Activated naive CD4-positive, alpha-beta T cell treated with Interleukin-2 at 50 U/mL for 16 hours (primary cell): ENCODE measurements around the gene CYP2D6.
"Not testable (repeated sequence)": the region's sequence is repeated elsewhere in the genome, so short reads cannot be mapped to it uniquely, and the experiment has no call there.

Experiments used
- DNase-seq: peaks from one replicate; pipeline ENCODE4 v3.0.0-alpha.2; 2020

Gene CYP2D6

DNA sequence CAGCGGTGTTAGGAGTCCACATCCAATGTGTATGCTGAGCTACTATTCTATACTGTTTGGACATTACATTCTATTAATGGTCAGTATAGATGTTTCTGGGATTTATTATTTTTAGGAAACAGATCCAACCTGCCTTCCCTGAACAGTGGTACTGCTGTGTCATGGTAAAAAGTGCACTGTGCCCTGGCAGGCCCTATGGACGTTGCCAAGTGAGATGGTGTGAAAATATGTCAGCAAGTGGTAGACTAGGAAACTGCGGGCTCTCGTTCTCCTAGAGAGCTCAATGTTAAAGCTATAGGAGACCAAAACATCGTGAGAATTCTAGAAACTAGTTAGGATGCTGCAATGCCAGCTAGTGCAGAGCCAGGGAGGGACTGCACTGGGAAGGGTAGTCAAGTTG lies 26.0 kb upstream of the CYP2D6 start:
- no peak for DNase-seq

DNA sequence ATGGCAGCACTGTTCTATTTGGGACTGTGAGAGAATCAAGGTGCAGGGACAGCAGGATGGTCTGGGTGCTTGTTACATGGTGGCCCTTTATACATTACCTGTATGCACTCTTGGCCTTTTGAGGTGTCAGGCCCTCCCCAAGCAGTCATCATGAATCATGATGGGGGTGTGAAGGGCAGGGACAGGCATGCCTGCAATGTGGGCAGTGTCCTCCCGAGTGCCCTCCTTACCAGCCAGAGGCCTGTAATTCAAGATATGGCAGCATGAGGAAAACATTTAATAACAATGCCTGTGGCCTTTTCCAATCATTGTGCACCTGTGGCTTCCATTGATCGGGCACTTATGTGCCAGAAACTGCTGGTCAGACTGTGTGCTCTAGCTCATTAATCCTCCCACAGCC lies 25.5 kb upstream of the CYP2D6 start:
- DNase-seq = no peak

DNA sequence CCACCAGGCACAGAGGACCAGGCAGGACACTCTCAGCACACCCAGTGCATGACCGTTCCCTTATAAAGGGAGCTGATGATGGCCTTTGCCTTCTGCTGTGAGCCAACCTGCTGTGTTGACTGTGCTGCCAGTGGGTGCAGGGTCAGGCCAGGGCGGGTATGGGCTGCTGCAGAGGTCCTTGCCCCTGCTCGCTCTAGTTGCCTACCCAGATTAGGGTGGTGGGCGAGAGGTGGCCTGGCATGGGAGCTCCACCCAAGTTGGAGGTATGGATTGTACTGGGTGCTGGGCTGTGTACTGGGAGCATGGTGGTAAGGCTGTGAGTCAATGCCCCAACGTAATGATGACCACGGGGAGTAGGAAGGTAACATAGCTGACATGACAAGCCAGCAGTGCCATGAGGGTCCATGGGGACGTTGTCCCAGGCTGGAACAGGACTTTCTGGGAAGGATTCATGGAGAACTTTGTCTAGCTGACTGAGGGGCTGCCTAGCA lies 24.5 kb upstream of the CYP2D6 start:
- DNase-seq = no peak

DNA sequence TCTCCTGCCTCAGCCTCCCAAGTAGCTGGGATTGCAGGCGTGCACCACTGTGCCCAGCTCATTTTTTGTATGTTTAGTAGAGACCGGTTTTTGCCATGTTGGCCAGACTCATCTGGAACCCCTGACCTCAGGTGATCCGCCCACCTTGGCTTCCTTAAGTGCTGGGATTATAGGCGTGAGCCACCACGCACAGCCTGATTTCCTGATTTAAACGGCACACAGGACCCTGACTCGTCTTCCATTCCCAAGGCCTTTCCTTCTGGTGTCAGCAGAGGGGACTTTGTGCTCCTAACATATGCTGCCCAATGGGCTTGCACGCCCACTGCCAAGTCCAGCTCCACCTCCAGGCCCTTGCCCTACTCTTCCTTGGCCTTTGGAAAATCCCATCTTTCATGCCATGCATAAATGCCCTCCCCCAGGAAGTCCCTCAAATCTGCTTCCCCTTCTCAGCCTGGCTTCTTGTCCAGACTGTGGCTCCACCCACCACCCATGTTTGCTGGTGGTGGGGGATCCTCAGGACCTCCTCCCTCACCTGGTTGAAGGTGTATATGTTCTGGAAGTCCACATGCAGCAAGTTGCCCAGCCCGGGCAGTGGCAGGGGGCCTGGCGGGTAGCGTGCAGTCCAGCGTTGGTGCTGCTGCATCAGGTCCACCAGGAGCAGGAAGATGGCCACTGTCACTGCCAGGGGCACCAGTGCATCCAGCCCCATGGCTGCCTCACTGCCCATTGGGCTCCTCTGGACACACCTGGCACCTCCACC lies 23.9 kb upstream of the CYP2D6 start:
- DNase-seq = no peak

DNA sequence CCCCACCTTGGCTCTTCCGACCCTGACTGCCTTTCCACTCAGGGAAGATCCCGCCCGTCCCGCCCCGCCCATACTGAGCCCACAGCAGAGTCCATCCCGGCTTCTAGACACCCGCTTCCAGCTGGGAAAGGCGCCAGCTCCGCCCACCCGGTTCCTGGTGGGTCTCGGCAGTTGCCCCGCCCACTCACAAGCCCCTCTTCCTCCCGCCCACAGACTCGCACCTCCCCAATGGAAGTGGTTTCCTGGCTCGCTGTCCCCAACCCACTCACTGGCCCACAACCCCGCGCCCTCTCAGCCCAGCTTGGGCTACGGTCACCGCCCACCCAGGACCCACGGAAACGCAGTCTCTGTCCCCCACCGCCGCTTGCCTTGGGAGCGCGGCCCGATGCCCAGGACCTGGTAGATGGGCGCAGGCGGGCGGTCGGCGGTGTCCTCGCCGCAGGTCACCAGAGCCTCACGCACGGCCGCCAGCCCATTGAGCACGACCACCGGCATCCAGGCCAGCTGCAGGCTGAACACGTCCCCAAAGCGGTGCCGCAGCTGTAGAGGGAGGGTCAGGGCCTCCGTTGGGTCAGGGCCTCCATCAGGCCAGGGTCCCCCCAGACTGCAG lies 22.2 kb upstream of the CYP2D6 start:
- no peak for DNase-seq

DNA sequence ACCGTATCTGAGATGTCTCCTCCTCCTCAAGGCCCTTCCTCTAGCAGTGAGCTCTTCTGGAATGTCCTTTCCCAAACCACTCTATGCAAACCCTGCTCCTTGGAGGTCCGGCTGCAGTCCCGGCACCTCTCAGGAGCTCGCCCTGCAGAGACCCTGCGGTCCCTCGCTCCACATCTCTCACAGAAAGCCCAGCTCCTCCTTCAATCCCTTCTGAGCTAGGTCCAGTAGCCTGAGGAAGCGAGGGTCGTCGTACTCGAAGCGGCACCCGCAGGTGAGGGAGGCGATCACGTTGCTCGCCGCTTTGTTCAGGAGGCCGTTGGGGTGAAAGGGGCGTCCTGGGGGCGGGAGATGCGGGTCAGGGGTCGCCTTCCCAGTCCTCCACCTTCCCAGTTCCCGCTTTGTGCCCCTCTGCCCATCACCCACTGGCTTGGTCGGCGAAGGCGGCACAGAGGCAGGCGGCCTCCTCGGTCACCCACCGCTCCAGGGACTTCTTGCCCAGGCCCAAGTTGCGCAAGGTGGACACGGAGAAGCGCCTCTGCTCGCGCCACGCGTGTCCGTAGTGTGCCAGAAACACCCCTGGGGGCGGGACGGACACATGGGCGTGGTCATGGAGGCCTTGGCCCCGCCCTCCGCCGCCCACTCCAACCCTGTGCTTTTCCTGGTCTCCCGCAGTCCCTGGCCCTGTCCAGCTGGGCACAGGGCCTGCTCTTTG lies 21.5 kb upstream of the CYP2D6 start:
- DNase-seq = no peak

DNA sequence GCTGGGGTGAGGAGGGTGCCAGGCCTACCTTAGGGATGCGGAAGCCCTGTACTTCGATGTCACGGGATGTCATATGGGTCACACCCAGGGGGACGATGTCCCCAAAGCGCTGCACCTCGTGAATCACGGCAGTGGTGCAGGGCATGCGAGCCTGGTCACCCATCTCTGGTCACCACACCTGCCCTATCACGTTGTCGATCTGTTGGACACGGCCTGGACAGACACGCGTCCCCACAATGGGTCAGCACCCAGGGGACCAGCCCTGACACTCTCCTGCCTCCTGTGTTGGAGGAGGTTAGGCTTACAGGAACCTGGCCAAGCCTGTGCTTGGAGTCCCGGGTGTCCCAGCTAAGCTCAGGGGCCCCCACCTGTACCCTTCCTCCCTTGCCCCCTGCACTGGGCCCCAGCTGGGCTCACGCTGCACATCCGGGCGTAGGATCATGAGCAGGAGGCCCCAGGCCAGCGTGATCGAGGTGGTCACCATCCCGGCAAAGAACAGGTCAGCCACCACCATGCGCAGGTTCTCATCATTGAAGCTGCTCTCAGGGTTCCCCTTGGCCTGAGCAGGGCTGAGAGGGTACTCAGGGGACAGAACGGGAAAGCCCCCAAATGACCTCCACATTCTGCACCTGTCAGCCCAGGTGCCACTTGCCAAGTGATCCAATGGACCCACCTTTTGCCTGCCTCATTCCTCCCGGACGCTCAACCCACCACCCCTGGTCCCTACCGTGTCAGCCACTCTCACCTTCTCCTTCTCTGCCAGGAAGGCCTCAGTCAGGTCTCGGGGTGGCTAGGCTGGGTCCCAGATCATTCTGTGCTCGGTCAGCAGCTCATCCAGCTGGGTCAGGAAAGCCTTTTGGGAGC lies 20.3 kb upstream of the CYP2D6 start:
- DNase-seq = no peak

DNA sequence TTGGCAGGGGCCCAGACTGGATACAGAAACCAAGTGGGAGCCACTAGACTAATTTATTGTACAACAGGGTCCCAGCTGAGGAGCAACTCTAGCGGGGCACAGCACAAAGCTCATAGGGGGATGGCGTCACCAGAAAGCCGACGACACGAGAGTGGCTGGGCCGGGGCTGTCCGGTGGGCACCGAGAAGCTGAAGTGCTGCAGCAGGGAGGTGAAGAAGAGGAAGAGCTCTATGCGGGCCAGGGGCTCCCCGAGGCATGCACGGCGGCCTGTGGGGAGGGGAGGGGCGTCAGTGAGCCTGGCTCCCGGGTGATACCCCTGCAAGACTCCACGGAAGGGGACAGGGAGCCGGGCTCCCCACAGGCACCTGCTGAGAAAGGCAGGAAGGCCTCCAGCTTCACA lies 19.2 kb upstream of the CYP2D6 start:
- DNase-seq = not testable (repeated sequence)

DNA sequence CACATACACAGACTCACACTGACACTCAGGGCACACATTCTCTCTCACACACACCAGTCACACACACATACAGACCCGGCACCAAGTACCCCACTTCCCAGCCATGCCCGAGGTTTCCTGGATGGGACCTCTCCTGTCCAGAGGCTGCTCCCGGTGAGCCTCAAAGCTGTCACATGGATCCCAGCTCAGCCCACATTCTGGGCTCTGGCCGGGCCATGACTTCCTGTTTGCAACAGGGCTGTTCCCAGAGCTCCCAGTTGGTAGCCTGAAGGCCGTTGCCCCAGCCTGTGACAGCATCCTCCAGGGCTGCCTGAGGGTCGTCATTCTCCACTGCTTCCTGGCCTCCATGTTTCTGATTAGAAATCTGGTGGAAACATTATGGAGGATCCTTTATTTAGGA lies 14.6 kb upstream of the CYP2D6 start:
- no peak for DNase-seq

DNA sequence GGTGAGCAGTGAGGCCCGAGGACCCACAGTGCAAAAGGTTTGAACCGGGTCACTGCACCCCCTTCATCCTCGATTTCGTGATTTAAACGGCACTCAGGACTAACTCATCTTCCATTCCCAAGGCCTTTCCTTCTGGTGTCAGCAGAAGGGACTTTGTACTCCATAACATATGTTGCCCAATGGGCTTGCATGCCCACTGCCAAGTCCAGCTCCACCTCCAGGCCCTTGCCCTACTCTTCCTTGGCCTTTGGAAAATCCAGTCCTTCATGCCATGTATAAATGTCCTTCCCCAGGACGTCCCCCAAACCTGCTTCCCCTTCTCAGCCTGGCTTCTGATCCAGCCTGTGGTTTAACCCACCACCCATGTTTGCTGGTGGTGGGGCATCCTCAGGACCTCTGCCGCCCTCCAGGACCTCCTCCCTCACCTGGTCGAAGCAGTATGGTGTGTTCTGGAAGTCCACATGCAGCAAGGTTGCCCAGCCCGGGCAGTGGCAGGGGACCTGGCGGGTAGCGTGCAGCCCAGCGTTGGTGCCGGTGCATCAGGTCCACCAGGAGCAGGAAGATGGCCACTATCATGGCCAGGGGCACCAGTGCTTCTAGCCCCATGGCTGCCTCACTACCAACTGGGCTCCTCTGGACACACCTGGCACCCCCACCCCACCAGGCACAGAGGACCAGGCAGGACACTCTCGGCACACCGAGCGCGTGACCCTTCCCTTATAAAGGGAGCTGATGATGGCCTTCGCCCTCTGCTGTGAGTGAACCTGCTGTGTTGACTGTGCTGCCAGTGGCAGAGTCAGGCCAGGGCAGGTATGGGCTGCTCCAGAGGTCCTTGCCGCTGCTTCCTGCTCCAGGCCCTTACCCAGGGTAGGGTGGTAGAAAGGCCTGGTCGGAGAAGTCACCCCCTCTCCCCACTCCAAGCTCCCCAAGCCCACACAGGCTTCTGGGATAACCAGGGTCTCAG lies 13.5 kb upstream of the CYP2D6 start:
- not testable (repeated sequence) for DNase-seq

DNA sequence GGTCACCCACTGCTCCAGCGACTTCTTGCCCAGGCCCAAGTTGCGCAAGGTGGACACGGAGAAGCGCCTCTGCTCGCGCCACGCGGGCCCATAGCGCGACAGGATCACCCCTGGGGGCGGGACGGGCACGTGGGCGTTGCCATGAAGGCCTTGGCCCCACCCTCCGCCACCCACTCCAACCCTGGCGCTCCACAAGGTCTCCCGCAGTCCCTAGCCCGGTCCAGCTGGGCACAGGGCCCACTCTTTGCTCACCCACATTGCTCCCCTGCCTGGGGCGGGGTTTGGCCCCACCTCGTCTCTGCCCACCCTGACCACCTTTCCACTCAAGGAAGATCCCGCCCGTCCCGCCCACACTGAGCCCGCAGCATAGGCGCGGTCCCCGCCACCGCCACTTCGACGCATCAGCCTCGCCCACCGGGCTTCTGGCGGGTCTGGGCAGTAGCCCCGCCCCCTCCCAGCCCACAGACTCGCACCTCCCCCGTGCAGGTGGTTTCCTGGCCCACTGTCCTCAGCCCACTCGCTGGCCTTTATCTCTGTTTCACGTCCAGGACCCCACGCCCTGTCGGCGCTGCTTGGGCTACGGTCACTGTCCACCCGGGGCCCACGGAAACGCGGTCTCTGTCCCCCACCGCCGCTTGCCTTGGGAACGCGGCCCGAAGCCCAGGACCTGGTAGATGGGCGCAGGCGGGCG lies 12.3 kb upstream of the CYP2D6 start:
- DNase-seq = no peak

DNA sequence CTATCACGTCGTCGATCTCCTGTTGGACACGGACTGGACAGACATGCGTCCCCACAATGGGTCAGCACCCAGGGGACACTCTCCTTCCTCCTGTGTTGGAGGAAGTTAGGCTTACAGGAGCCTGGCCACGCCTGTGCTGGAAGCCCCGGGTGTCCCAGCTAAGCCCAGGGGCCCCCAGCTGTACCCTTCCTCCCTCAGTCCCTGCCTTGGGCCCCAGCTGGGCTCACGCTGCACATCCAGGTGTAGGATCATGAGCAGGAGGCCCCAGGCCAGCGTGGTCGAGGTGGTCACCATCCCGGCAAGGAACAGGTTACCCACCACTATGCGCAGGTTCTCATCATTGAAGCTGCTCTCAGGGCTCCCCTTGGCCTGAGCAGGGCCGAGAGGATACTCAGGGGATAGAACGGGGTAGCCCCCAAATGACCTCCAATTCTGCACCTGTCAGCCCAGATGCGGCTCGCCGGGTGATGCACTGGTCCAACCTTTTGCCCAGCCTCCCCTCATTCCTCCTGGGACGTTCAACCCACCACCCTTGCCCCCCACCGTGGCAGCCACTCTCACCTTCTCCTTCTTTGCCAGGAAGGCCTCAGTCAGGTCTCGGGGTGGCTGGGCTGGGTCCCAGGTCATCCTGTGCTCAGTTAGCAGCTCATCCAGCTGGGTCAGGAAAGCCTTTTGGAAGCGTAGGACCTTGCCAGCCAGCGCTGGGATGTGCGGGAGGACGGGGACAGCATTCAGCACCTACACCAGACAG lies 10.9 kb upstream of the CYP2D6 start:
- DNase-seq = not testable (repeated sequence)

DNA sequence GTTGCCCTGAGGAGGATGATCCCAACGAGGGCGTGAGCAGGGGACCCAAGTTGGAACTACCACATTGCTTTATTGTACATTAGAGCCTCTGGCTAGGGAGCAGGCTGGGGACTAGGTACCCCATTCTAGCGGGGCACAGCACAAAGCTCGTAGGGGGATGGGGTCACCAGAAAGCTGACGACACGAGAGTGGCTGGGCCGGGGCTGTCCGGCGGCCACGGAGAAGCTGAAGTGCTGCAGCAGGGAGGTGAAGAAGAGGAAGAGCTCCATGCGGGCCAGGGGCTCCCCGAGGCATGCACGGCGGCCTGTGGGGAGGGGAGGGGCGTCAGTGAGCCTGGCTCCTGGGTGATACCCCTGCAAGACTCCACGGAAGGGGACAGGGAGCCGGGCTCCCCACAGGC lies 9.5 kb upstream of the CYP2D6 start:
- not testable (repeated sequence) for DNase-seq

DNA sequence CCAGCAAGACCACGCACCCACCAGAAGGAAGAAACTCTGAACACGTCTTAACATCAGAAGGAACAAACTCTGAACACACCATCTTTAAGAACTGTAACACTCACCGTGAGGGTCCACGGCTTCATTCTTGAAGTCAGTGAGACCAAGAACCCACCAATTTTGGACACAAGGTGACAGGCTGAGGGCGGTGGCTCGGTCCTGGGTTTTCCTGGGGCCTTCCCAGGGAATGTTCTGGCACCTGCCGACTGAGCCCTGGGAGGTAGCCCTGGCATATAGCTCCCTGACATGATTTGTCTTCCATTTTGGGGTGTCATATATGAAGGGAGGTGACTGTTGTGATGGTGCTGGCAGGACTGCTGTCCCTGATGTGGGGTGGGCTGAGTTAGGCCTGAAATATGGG lies 8.9 kb upstream of the CYP2D6 start:
- DNase-seq = not testable (repeated sequence)

DNA sequence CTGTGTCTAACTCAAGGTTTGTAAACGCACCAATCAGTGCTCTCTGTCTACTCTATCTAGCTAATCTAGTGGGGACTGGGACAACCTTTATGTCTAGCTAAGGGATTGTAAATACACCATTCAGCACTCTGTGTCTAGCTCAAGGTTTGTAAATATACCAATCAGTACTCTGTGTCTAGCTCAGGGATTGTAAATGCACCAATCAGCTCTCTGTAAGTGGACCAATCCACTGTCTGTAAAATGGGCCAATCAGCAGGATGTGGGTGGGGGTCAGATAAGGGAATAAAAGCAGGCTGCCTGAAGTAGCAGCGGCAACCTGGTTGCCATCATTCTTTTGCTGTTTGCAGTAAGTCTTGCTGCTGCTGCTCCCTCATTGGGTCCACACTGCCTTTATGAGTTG lies 8.4 kb upstream of the CYP2D6 start:
- DNase-seq = no peak

DNA sequence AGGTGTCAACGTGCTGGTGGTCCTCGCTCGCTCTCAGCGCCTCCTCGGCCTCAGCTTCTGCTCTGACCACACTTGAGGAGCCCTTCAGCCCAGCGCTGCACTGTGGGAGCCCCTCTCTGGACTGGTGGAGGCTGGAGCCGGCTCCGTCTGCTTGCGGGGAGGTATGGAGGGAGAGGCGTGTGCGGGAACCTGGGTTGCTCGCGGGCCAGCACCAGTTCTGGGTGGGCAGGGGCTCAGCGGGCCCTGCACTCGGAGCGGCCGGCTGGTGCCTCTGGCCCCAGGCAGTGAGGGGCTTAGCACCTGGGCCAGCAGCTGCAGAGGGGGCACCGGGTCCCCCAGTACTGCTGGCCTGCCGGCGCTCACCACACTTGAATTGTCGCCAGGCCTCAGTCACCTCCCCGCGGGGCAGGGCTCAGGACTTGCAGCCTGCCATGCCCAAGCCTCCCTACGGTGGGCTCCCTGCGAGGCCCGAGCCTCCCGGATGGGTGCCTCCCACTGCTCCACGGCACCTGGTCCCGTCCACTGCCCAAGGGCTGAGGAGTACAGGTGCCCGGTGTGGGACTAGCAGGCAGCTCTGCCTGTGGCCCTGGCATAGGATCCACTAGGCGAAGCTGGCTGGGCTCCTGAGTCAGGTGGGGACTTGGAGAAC lies 7.6 kb upstream of the CYP2D6 start:
- no peak for DNase-seq

DNA sequence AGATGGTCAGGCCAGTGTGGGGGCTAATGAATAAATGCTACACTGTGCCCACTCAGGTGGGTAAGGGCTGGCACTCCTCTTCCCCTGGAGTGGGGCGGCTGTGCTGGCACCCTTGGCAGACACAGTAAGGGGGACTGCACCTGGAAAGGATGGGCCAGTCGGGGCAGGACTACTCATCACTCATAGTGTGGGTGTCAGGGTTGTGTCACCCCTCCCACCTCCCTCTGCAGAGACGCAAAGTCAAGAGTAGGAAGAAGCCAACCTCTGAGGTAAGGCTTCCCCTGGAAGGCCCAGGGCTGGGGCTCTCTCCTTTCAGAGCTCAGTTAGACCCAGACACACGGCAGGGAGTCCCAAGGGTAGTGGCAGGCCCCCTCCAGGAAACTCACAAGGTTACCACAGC lies 5.1 kb upstream of the CYP2D6 start:
- DNase-seq = not testable (repeated sequence)

DNA sequence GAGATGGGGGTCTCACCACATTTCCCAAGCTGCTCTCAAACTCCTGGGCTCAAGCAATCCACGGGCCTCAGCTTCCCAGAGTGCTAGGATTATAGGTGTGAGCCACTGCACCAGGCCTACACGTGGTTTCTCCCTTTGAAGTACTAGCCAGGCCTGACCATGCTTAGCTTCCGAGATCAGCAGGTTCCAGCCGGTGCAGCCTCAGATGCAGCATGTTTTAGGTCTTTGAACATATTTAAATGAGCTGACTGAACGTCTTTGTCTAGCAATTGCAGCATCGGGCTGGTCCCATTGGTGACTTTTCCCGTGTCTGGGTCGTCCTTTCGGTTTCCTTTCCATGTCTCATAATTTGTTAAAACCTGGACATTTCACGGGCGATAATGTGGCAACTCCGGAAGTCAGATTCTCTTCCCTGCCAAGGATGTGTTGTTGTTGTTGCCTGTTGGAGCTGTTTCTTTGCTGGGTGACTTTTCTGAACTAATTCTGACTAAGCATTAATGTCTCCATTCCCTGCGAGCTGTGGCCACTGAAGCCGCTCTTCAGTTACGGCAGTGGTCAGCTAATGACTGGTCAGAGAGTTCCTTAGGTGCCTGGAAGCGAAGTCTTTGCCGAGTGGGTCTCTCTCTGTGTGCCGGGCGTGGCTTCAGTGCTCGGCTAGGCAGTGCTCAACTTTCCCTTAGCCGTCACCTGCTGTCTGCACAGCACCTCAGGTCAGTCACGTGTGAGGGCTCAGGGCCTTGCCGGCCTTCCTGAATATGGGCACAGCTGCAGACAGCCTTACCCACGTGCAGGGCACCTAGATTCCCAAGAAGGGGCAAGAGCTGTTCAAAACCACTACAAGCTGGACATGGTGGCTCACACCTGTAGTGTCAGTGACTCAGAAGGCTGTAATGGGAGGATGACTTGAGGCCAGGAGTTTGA lies 3.8 kb upstream of the CYP2D6 start:
- DNase-seq = no peak

DNA sequence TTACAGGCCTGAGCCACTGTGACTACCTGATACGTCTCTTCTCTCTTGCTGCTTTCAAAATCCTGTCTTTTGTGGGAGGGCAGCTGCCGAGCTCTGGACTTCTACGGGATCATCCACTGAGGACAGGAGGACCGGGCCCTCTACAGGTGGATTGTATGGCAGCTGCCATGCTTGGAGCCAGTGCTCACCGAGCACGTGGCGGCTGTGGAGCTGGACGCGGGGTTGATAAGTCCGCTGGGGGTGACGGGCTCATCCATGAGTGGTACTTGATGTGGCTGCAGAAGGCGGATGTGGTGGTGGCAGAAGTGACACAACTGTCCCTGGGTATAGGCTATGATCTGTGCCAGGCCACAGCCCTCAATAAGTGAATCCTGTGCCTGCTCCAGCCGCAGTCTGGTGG lies 1.8 kb upstream of the CYP2D6 start:
- no peak for DNase-seq
